ENCODE data around the gene ZNF804A.
"Not testable (repeated sequence)": the region's sequence is repeated elsewhere in the genome, so short reads cannot be mapped to it uniquely, and the experiment has no call there.

The ZNF804A gene

GRCh38 chr2:184721881-184722280 is 123.6 kb downstream of the ZNF804A start:
- no peak for DNase-seq (ENCODE audit: low read depth in 2 of 2)

GRCh38 chr2:184727813-184728212 is 129.5 kb downstream of the ZNF804A start:
- DNase-seq (ENCODE audit: low read depth in 2 of 2) = no peak

- DNase-seq (ENCODE audit: low read depth in 2 of 2) = no peak
Measured at GRCh38 chr2:184728411-184728810, 130.1 kb downstream of the ZNF804A start.

GRCh38 chr2:184729581-184729980 is 131.3 kb downstream of the ZNF804A start:
- no peak for DNase-seq (ENCODE audit: low read depth in 2 of 2)

- no peak for DNase-seq (ENCODE audit: low read depth in 2 of 2)
Measured at GRCh38 chr2:184730288-184730687, 132.0 kb downstream of the ZNF804A start.

- DNase-seq (ENCODE audit: low read depth in 2 of 2) = peak; percentile 16 to 21
Measured at GRCh38 chr2:184734338-184734737, 136.0 kb downstream of the ZNF804A start.

GRCh38 chr2:184735611-184736010 is 137.3 kb downstream of the ZNF804A start:
- DNase-seq (ENCODE audit: low read depth in 2 of 2) = no peak

GRCh38 chr2:184743096-184743495 is 144.8 kb downstream of the ZNF804A start:
- no peak for DNase-seq (ENCODE audit: low read depth in 2 of 2)

- DNase-seq (ENCODE audit: low read depth in 2 of 2) = no peak
Measured at GRCh38 chr2:184756161-184756560, 157.8 kb downstream of the ZNF804A start.

- peak in 1 of 2 experiments; percentile 4 for DNase-seq (ENCODE audit: low read depth in 2 of 2)
Measured at GRCh38 chr2:184756885-184757284, 158.6 kb downstream of the ZNF804A start.

GRCh38 chr2:184759557-184760255 is 161.4 kb downstream of the ZNF804A start:
- DNase-seq (ENCODE audit: low read depth in 2 of 2) = not testable (repeated sequence)

- no peak for DNase-seq (ENCODE audit: low read depth in 2 of 2)
Measured at GRCh38 chr2:184760931-184761330, 162.6 kb downstream of the ZNF804A start.

- no peak for DNase-seq (ENCODE audit: low read depth in 2 of 2)
Measured at GRCh38 chr2:184765112-184765895, 167.0 kb downstream of the ZNF804A start.

- no peak for DNase-seq (ENCODE audit: low read depth in 2 of 2)
Measured at GRCh38 chr2:184767059-184767458, 168.7 kb downstream of the ZNF804A start.

GRCh38 chr2:184769023-184769422 is 170.7 kb downstream of the ZNF804A start:
- DNase-seq (ENCODE audit: low read depth in 2 of 2) = peak; percentile 40 to 43

GRCh38 chr2:184769686-184770085 is 171.4 kb downstream of the ZNF804A start:
- DNase-seq (ENCODE audit: low read depth in 2 of 2) = no peak

- no peak for DNase-seq (ENCODE audit: low read depth in 2 of 2)
Measured at GRCh38 chr2:184779777-184780176, 181.4 kb downstream of the ZNF804A start.

- no peak for DNase-seq (ENCODE audit: low read depth in 2 of 2)
Measured at GRCh38 chr2:184780384-184780783, 182.1 kb downstream of the ZNF804A start.

GRCh38 chr2:184780944-184781343 is 182.6 kb downstream of the ZNF804A start:
- no peak for DNase-seq (ENCODE audit: low read depth in 2 of 2)

- DNase-seq (ENCODE audit: low read depth in 2 of 2) = no peak
Measured at GRCh38 chr2:184783576-184783975, 185.2 kb downstream of the ZNF804A start.

- DNase-seq (ENCODE audit: low read depth in 2 of 2) = no peak
Measured at GRCh38 chr2:184793176-184793575, 194.8 kb downstream of the ZNF804A start.

GRCh38 chr2:184799379-184799778 is 201.1 kb downstream of the ZNF804A start:
- no peak for DNase-seq (ENCODE audit: low read depth in 2 of 2)

- DNase-seq (ENCODE audit: low read depth in 2 of 2) = no peak
Measured at GRCh38 chr2:184814421-184814820, 216.1 kb downstream of the ZNF804A start.

Data from fibroblast of skin of left quadriceps (primary cell).